ENCODE data around the gene ABTB2. TPM values are rescaled to one million over a fixed set of nuclear protein-coding genes. Genes with fewer than 3 reads are reported as not detected.
A peak's percentile ranks its signal among the peaks of the same experiment; 100 is the strongest.
"Not testable (repeated sequence)": the region's sequence is repeated elsewhere in the genome, so short reads cannot be mapped to it uniquely, and the experiment has no call there.

ABTB2 gene
- total RNA-seq, 2 donors from 2014 or later: 0.45 to 2.5 TPM

DNA sequence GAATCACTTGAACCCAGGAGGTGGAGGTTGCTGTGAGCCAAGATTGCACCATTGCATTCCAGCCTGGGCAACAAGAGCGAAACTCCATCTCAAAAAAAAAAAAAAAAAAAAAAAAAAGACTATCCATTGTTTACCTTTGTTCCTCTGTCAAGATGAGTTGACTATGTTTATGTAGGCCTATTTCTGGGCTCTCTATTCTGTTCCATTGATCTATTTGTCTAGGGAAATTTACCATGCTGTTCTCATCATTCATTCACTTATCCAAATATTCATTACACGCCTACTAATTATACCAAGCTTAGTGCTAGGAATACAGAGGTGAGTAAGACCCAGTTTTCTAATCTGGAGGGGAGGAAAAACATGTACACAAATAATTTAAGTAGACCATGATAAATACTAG, 139.1 kb downstream of the ABTB2 start:
- not testable (repeated sequence) for H3K4me3 Mint-ChIP-seq; H3K36me3 Mint-ChIP-seq (ENCODE audit: low read depth); H3K9me3 Mint-ChIP-seq; H3K27me3 Mint-ChIP-seq; ATAC-seq (replicated peaks); H3K27ac Mint-ChIP-seq
- H3K4me1 Mint-ChIP-seq: peaks cover 11% of the 10 kb centered on the region

DNA sequence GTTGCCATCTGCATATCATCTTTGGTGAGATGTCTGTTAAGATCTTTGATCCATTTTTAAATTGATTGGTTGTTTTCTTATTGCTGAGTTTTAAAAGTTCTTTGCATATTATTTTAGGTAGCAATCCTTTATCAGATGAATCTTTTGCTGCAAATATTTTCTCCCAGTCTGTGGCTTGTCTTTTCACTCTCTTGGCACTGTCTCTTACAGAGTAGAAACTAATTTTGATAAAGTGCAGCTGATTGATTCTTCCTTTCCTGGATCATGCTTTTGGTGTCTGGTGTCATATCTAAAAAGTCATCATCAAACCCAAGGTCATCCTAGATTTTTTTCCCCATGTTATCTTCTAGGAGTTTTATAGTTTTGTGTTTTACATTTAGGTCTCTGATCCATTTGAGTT, 139.7 kb downstream of the ABTB2 start:
- Mint-ChIP-seq H3K4me3 (no peak overlapping the region), H3K9me3 (no peaks in the 10 kb centered on the region), H3K27me3 (peaks cover 2% of the 10 kb centered on the region), H3K27ac (no peak overlapping the region), H3K4me1 (peaks cover 11% of the 10 kb centered on the region), H3K36me3 (ENCODE audit: low read depth) (no peaks in the 10 kb centered on the region)
- no peak for ATAC-seq (replicated peaks)

DNA sequence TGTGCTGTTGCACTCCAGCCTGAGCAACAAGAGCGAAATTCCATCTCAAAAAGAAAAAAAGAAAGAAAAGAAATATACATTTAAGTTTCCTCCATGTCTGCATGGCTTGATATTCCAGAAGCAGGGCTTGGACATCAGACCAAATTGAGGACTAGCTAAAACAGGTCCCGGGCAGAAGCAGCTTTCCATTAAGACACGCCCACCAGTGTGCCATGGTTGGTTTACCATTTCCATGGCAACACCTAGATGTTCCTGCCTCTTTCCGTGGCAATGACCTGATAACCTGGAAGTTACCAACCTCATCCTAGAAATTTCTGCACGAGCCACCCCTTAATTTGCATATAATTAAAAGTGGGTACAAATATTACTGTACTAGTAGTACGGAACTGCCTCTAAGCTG, 141.1 kb downstream of the ABTB2 start:
- Mint-ChIP-seq H3K27me3 (peaks cover 2% of the 10 kb centered on the region), H3K4me3 (no peak overlapping the region), H3K4me1 (peaks cover 11% of the 10 kb centered on the region), H3K9me3 (no peaks in the 10 kb centered on the region), H3K36me3 (ENCODE audit: low read depth) (no peaks in the 10 kb centered on the region), H3K27ac (no peak overlapping the region)
- no peak for ATAC-seq (replicated peaks)

DNA sequence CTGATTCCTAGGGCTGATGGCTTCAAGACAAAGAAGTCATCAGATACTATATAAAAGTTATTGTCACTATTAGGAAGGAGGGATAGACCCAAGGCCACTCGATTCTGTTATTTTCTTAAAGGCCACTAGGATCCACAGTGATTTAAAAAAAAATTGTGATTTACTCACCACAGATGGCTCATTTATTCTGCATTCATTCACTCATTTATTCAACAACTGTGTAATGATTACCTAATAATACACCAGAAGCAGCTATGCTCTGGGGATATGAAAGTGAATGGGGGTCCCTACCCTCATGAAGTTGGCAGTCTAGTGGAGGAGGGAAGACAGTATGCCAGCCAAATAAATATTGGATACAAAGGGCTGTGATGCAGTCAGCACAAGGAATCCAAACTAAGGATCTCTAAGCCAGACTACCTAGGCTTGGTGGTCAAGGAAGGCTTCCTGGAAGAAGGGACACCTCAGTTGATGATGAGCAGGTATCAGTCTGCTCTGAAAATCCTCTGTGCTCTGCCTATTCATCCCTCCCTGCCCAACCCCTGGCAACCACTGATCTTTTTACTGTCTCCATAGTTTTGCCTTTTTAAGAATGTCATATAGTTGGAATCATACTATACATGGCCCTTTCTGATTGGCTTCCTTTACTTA, 141.9 kb downstream of the ABTB2 start:
- Mint-ChIP-seq H3K27me3 (peaks cover 2% of the 10 kb centered on the region), H3K9me3 (no peaks in the 10 kb centered on the region), H3K27ac (no peak overlapping the region), H3K36me3 (ENCODE audit: low read depth) (no peaks in the 10 kb centered on the region), H3K4me1 (peaks cover 11% of the 10 kb centered on the region), H3K4me3 (no peak overlapping the region)
- ATAC-seq (replicated peaks): no peak

DNA sequence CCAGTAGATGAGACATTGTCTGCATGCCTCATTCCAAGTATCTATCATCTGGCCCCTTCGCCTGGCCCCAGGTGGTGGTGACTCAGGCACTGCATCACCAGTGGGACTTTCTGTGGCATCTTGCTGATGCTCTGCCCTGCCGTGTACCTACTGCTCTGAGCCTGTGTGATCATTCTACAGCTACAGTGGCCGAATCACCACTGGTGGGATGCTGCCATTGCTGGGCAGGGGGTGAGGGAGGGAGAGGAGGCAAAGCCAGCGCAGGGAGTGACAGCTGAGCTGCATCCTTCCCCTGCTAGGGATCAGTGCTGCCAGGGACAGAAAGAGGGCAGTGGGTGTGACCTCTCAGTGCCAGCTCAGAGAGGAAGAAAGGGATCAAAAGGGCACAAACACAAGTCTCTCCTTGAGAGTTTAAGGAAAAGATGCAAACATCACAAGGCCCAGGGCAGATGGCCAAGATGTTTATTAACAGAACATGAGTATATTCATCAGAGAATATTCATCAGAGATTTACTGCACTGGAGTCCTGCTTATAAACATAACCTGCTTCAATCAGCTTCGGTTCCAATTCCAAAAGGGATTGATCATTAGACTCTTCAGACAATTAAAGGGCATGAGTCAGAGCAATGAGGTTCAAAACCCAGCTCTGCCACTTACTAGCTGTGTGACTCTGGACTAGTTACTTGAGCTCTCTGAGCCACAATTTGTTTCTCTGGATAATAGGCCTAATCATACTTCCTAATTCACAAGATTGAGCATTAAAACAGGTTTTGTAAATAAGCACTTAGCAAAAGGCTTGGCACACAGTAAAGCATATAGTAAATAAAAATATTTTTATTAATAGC, 142.6 kb downstream of the ABTB2 start:
- peaks cover 2% of the 10 kb centered on the region for H3K27me3 Mint-ChIP-seq
- H3K27ac Mint-ChIP-seq: peak overlapping the region; percentile 73
- H3K4me1 Mint-ChIP-seq: peaks cover 11% of the 10 kb centered on the region
- ATAC-seq (replicated peaks): peak; percentile 99
- peak overlapping the region; percentile 55 for H3K4me3 Mint-ChIP-seq
- H3K36me3 Mint-ChIP-seq (ENCODE audit: low read depth): no peaks in the 10 kb centered on the region
- H3K9me3 Mint-ChIP-seq: no peaks in the 10 kb centered on the region

DNA sequence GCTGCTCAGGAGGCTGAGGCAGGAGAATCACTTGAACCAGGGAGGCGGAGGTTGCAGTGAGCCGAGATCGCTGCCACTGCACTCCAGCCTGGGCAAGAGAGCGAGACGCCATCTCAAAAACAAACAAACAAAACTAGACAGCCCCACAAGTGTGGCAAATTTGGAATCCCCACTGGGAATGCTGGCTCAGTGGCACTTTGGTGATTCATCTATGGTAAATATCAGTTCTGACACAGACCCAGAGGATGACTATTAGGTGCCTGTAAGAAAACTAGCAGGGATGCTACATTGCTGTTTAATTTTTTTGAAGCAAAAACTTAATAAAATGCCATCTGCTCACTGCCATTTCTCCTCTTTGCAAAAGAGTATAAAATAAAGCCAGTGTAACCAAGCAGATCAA, 144.4 kb downstream of the ABTB2 start:
- Mint-ChIP-seq H3K9me3 (no peaks in the 10 kb centered on the region), H3K27ac (no peak overlapping the region), H3K4me1 (peaks cover 15% of the 10 kb centered on the region), H3K27me3 (peaks cover 4% of the 10 kb centered on the region), H3K36me3 (ENCODE audit: low read depth) (no peaks in the 10 kb centered on the region), H3K4me3 (peak overlapping the region; percentile 18)
- no peak for ATAC-seq (replicated peaks)

DNA sequence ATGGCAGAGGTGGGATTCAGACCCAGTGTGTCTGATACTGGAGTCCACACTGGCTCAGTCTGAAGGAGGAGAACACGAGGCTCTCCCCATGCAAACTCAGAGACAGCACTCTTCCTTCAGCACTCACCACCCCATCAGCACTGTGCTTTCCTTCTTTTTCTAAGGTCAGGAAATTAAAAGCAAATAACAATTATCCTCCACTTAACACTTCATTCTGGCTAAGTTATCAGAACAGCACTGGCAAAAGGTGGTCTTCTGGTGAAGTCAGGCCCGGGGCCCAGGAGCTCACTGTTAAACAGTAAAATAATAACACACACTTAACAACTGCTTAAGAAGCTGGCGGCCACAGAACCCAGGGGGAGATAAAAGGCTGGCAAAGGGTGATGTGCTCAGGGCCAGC, 145.2 kb downstream of the ABTB2 start:
- peaks cover 16% of the 10 kb centered on the region for H3K4me1 Mint-ChIP-seq
- no peaks in the 10 kb centered on the region for H3K9me3 Mint-ChIP-seq
- no peak overlapping the region for H3K27ac Mint-ChIP-seq
- H3K36me3 Mint-ChIP-seq (ENCODE audit: low read depth): no peaks in the 10 kb centered on the region
- H3K27me3 Mint-ChIP-seq: peaks cover 4% of the 10 kb centered on the region
- no peak for ATAC-seq (replicated peaks)
- no peak overlapping the region for H3K4me3 Mint-ChIP-seq

DNA sequence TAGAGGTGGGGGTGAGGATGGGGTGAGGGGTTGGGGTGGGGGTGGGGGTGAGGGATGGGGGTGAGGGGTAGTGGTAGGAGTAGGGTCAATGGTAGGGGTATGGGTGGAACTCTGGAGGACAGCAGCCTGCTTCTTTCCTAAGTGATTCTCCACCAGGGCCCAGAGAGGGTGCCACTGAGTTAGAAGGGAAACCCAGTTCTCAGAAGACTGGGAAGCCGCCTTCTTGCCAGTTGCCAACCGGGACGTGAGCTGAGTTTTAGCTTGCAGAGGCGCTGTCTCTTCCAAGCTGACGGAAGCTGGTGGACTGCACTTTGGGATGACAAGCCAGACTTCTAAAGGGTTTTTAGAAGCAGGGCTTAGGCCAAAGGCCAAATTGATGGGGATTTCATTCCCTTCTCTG, 148.0 kb downstream of the ABTB2 start:
- H3K9me3 Mint-ChIP-seq: no peaks in the 10 kb centered on the region
- no peak overlapping the region for H3K4me3 Mint-ChIP-seq
- H3K27me3 Mint-ChIP-seq: peaks cover 8% of the 10 kb centered on the region
- no peaks in the 10 kb centered on the region for H3K36me3 Mint-ChIP-seq (ENCODE audit: low read depth)
- no peak overlapping the region for H3K27ac Mint-ChIP-seq
- no peak for ATAC-seq (replicated peaks)
- H3K4me1 Mint-ChIP-seq: peaks cover 11% of the 10 kb centered on the region

DNA sequence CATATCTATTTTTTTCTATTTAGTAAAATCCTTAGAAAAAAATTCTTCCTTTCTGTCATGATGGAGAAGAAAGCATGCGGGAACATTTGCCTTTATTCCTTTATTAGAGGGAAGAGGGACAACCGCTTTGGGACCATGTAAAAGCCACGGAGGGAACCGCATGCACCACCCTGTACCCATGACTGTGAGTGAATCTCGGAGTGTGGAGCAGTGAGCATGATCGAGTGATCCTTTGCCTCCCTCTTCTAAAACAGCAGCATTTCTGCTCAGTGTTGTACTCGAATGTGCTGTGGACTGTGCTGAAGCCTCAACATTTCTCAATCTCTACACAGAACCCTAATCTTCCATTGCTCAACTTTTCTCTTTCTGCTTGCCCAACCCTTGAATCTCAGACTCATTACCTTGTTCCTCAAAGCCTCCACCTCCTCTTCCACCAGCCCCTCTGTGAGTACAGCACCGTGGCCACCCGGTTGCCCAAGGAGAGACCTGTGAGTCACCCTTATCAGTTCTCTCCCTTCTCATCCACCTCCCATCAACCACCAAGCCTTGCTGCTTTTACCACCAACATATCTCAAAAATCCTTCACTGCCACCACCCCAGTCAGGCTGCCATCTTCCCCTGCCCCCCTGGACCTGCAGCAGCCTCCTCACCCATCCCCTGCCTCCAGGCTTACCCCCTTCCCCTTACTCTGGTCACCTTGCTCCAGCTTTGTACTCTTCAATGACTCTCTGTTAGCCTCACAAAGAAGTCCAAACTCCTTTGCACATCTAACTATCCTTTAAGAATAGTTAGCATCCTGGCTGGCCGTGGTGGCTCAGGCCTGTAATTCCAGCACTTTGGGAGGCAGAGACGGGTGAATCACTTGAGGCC, 149.3 kb downstream of the ABTB2 start:
- peaks cover 8% of the 10 kb centered on the region for H3K4me1 Mint-ChIP-seq
- no peak overlapping the region for H3K4me3 Mint-ChIP-seq
- ATAC-seq (replicated peaks): peak; percentile 46
- H3K27ac Mint-ChIP-seq: no peak overlapping the region
- no peaks in the 10 kb centered on the region for H3K9me3 Mint-ChIP-seq
- H3K27me3 Mint-ChIP-seq: peaks cover 8% of the 10 kb centered on the region
- H3K36me3 Mint-ChIP-seq (ENCODE audit: low read depth): no peaks in the 10 kb centered on the region

DNA sequence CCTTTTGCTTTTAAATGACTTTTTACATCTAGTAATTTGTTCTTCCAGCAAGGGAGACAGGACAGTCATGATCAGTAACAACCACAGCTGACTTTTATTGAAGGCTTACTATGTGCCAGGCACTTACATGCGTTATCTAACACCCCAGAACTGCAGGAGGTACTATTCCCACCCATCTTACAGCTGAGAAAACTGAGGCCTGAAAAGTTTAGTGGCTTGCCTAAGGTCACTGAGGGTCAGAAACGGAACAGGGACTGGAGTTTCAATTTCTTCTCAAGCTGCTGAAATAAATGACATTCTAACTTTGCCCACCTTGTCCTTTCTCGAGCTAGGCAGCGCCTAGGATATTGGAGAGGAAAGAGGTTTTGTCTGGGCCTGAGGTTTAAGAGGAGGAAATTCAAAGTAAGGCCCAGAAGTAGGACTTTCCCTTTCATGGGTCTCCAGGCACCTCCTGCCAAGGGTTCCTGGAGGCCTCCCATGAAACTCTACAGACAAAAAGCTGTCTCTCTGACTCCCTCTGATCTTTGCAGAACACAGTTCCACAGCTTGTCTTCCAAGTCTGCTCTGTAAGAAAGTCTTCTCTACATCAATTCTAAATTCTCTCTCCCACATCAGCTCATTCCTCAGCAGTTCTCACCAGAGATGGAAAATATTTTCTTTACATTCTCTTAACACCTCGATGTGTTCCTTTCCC, 150.2 kb downstream of the ABTB2 start:
- peaks cover 11% of the 10 kb centered on the region for H3K4me1 Mint-ChIP-seq

DNA sequence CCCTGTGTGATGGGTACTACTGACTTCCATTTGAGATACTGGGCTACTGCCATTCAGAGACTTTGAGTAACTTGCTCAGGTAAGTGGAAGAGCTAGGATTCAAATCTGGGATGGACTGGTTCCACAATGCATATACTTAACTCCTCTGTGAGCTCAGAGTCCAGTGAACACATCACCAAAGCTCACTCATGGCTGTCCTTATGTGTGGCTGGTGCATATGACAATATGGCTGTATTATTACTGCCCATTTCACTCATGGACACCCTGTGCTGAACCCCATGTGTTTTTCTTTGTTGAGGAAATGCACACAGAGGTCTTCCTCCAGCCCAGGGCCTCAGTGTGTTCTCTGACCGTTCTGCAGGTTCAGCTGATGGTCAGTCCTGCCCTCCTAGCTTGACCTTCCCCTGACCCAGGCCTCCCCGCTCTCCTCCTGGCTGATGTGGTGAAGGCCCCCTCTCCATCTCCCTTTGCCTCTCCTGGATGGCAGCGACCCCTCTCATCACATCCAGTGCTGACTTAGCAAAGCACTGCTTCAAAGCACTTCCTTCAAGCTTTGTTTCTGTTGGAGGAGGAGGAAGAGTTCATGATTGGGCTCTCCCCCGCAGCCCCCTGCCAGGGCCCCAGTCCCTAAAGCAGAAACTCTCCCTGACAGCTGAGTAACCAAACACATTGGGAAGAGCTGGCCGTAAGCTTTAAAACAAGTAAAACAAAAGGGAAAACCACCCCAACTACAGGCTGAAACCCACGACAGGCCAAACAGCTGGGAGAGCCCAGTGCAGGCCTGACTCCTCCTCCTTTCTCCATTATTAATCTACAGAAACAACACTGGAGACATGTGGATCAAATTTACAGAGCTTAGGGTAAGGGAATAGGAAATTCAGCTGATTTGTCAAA, 151.2 kb downstream of the ABTB2 start:
- Mint-ChIP-seq H3K36me3 (ENCODE audit: low read depth) (no peaks in the 10 kb centered on the region), H3K4me1 (peaks cover 11% of the 10 kb centered on the region), H3K4me3 (no peak overlapping the region), H3K27me3 (peaks cover 8% of the 10 kb centered on the region), H3K9me3 (no peaks in the 10 kb centered on the region), H3K27ac (no peak overlapping the region)
- ATAC-seq (replicated peaks): no peak

More for the DNA sequence above, 150.2 kb downstream of the ABTB2 start:
- Mint-ChIP-seq H3K4me3 (no peak overlapping the region), H3K27ac (no peak overlapping the region), H3K36me3 (ENCODE audit: low read depth) (no peaks in the 10 kb centered on the region), H3K27me3 (peaks cover 8% of the 10 kb centered on the region), H3K9me3 (no peaks in the 10 kb centered on the region)
- no peak for ATAC-seq (replicated peaks)

DNA sequence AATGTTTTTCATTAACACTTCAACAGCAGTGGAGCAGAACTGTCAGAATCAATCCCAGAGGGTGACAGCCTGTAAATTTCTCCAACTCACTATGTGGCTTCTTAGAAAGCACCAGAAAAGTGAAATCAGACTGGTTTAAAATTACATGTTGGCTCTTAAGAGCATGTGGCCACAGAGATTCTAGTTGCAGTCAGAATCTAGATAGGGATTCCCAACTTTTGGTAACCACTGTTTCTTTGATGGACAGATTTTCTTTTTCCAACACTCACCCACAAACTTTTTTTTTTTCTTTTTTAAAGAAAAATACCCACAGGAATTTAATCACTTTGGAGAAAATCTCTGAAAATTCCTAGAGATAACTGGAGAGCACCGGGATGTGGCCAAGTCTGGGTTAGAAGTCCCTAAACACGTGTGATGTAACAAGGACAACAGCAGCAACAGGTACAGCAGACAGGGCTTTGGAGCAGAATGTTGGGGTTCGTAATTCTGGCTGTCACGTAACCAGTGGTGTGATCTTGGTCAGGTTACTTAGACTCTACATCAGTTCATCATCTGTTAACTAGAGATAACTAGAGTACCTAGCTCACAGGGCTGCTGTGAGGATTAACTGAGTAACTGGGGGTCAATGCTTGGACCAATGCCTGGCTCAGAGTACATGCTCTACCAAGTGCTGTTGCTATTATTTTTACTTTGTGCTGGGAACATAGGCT, 152.3 kb downstream of the ABTB2 start:
- Mint-ChIP-seq H3K9me3 (no peaks in the 10 kb centered on the region), H3K27me3 (peaks cover 8% of the 10 kb centered on the region), H3K36me3 (ENCODE audit: low read depth) (no peaks in the 10 kb centered on the region), H3K4me1 (peaks cover 11% of the 10 kb centered on the region), H3K27ac (no peak overlapping the region), H3K4me3 (no peak overlapping the region)
- ATAC-seq (replicated peaks): peak; percentile 22
